Retinal pigment epithelial cell (primary cell): Measurements from ENCODE around the gene CCNY.
A peak's percentile ranks its signal among the peaks of the same experiment; 100 is the strongest.
"Not testable (repeated sequence)": the region's sequence is repeated elsewhere in the genome, so short reads cannot be mapped to it uniquely, and the experiment has no call there.

Experiments used
- DNase-seq: peaks from one replicate; pipeline ENCODE4 v3.0.0-alpha.2; 2010; ENCODE audit warnings: low read depth
- H3K4me3 ChIP-seq: 2 replicates; pipeline ENCODE4 v1.5.1; 2011; ENCODE audit warnings: mild to moderate bottlenecking, low read length, control low read depth, moderate library complexity
- CTCF ChIP-seq: conservative IDR thresholded peaks from 2 replicates; pipeline ENCODE4 v1.5.1; 2011; ENCODE audit warnings: low read depth, low read length, control low read depth, inconsistent platforms

CCNY gene

GRCh38 chr10:35307297-35307696 lies 29.0 kb upstream of the CCNY start:
- H3K4me3 ChIP-seq: no peak overlapping the region
- DNase-seq: peak; percentile 78
- TF ChIP-seq CTCF: no peak

- DNase-seq: no peak
- TF ChIP-seq CTCF: no peak
- H3K4me3 ChIP-seq: no peak overlapping the region
Measured at GRCh38 chr10:35308809-35309208, 27.5 kb upstream of the CCNY start.

- not testable (repeated sequence) for DNase-seq, H3K4me3 ChIP-seq
Measured at GRCh38 chr10:35314142-35314541, 22.2 kb upstream of the CCNY start.

- not testable (repeated sequence) for DNase-seq, H3K4me3 ChIP-seq
Measured at GRCh38 chr10:35315235-35315634, 21.1 kb upstream of the CCNY start.

GRCh38 chr10:35316218-35316967 lies 19.9 kb upstream of the CCNY start:
- H3K4me3 ChIP-seq: no peak overlapping the region
- no peak for TF ChIP-seq CTCF
- DNase-seq: no peak

GRCh38 chr10:35318551-35318950 lies 17.8 kb upstream of the CCNY start:
- no peak overlapping the region for H3K4me3 ChIP-seq
- no peak for TF ChIP-seq CTCF
- DNase-seq: no peak

- no peak overlapping the region for H3K4me3 ChIP-seq
- DNase-seq: no peak
- TF ChIP-seq CTCF: no peak
Measured at GRCh38 chr10:35320341-35320740, 16.0 kb upstream of the CCNY start.

GRCh38 chr10:35322636-35323035 lies 13.7 kb upstream of the CCNY start:
- no peak for TF ChIP-seq CTCF
- no peak overlapping the region for H3K4me3 ChIP-seq
- DNase-seq: no peak
